HepG2 (cell line): ENCODE measurements around the gene CACNA1G. TPM values are rescaled to one million over a fixed set of nuclear protein-coding genes. Genes with fewer than 3 reads are reported as not detected.

ENCODE experiments used
- GATAD2A ChIP-seq: IDR thresholded peaks from 2 replicates; pipeline ENCODE4 v1.6.1; 2016
- IRF2 ChIP-seq: IDR thresholded peaks from 2 replicates; pipeline ENCODE4 v1.6.1; 2018; ENCODE audit warnings: missing genetic modification reagents, missing compliant biosample characterization
- MIER3 ChIP-seq: IDR thresholded peaks from 2 replicates; pipeline ENCODE4 v1.6.1; 2016; ENCODE audit warnings: missing compliant biosample characterization, borderline replicate concordance
- POLR2A ChIP-seq, 2 experiments: IDR thresholded peaks; 2 replicates each; pipeline ENCODE4 v1.6.1; 2011; ENCODE audit warnings: low read depth in 2 of 2, low read length in 2 of 2, mild to moderate bottlenecking in 1 of 2, moderate library complexity in 1 of 2; ENCODE audit not compliant: insufficient read depth in 1 of 2
- SMAD3 ChIP-seq: sonication (generic); formaldehyde crosslinking; IDR thresholded peaks from 2 replicates; pipeline ENCODE4 v1.4.0; 2020; ENCODE audit warnings: missing genetic modification reagents
- SP140L ChIP-seq: sonication (generic); formaldehyde crosslinking; IDR thresholded peaks from 2 replicates; pipeline ENCODE4 v1.4.0; 2020; ENCODE audit warnings: missing genetic modification reagents, borderline replicate concordance
- SUZ12 ChIP-seq: fragments of 150-350 bp; IDR thresholded peaks from 2 replicates; pipeline ENCODE4 v1.6.1; 2014; ENCODE audit warnings: low read depth, low read length
- TCF7L2 ChIP-seq: IDR thresholded peaks from 2 replicates; pipeline ENCODE4 v1.6.1; 2011; ENCODE audit warnings: mild to moderate bottlenecking, low read depth, low read length, moderate library complexity
- TRIM24 ChIP-seq: sonication (generic); formaldehyde crosslinking; IDR thresholded peaks from 2 replicates; pipeline ENCODE4 v1.8.0; 2022; ENCODE audit warnings: mild to moderate bottlenecking, missing genetic modification reagents
- ZBTB38 ChIP-seq: sonication (generic); formaldehyde crosslinking; IDR thresholded peaks from 2 replicates; pipeline ENCODE4 v1.5.1; 2020; ENCODE audit warnings: mild to moderate bottlenecking, missing genetic modification reagents
- ZNF235 ChIP-seq: sonication (generic); formaldehyde crosslinking; IDR thresholded peaks from 2 replicates; pipeline ENCODE4 v1.8.1; 2023; ENCODE audit warnings: mild to moderate bottlenecking, missing genetic modification reagents, borderline replicate concordance
- ZNF431 ChIP-seq: sonication (generic); formaldehyde crosslinking; IDR thresholded peaks from 2 replicates; pipeline ENCODE4 v1.9.0; 2022; ENCODE audit warnings: missing genetic modification reagents, low read depth, mild to moderate bottlenecking, borderline replicate concordance
- ZNF790 ChIP-seq: sonication (generic); formaldehyde crosslinking; IDR thresholded peaks from 2 replicates; pipeline ENCODE4 v1.8.0; 2022; ENCODE audit warnings: missing genetic modification reagents, mild to moderate bottlenecking, borderline replicate concordance
- polyA plus RNA-seq, 8 experiments: library from polyadenylated mRNA; depleted of rRNA in 3 of 8; stranded (reverse) in 7 of 8; unstranded in 1 of 8; fragments of >200 nt; fragmentation: Illumina TruSeq in 4 of 8; extraction: Trizol in 4 of 8; gene quantifications; 2 replicates each; pipeline versions ENCODE4 v1.2.1 to v1.2.3, GENCODE V29; 2011 to 2016; ENCODE audit warnings: low read depth in 4 of 8, missing spikeins in 1 of 8, mixed read lengths in 1 of 8; ENCODE audit not compliant: insufficient read depth in 1 of 8
- total RNA-seq, 5 experiments: library from RNA; depleted of rRNA; stranded (reverse); fragments of >200 nt; fragmentation: Illumina TruSeq; extraction: Trizol; gene quantifications; 2 replicates each; pipeline ENCODE4 v1.2.3, GENCODE V29; 2016; ENCODE audit warnings: low read depth in 1 of 5
- TF ChIP-seq, protein P1 (sequence below): sonication (generic); formaldehyde crosslinking; IDR thresholded peaks from 2 replicates; pipeline ENCODE4 v1.4.0; 2020; ENCODE audit warnings: missing genetic modification reagents, borderline replicate concordance
- TF ChIP-seq, protein P2 (sequence below): sonication (generic); formaldehyde crosslinking; IDR thresholded peaks from 2 replicates; pipeline ENCODE4 v1.5.0; 2020; ENCODE audit warnings: missing genetic modification reagents, mild to moderate bottlenecking, borderline replicate concordance
- TF ChIP-seq, protein P3 (sequence below): sonication (generic); formaldehyde crosslinking; IDR thresholded peaks from 2 replicates; pipeline ENCODE4 v1.8.0; 2022; ENCODE audit warnings: mild to moderate bottlenecking, missing genetic modification reagents, moderate library complexity
- TF ChIP-seq, protein P4 (sequence below): sonication (generic); formaldehyde crosslinking; IDR thresholded peaks from 2 replicates; pipeline ENCODE4 v1.4.0; 2020; ENCODE audit warnings: mild to moderate bottlenecking, missing genetic modification reagents

CACNA1G gene
- total and polyA plus RNA-seq, 2 of the 13 experiments (the other 11 are each of a cell fraction or from before 2014, with no cell fraction given): 0.02 TPM; not detected in 1

DNA sequence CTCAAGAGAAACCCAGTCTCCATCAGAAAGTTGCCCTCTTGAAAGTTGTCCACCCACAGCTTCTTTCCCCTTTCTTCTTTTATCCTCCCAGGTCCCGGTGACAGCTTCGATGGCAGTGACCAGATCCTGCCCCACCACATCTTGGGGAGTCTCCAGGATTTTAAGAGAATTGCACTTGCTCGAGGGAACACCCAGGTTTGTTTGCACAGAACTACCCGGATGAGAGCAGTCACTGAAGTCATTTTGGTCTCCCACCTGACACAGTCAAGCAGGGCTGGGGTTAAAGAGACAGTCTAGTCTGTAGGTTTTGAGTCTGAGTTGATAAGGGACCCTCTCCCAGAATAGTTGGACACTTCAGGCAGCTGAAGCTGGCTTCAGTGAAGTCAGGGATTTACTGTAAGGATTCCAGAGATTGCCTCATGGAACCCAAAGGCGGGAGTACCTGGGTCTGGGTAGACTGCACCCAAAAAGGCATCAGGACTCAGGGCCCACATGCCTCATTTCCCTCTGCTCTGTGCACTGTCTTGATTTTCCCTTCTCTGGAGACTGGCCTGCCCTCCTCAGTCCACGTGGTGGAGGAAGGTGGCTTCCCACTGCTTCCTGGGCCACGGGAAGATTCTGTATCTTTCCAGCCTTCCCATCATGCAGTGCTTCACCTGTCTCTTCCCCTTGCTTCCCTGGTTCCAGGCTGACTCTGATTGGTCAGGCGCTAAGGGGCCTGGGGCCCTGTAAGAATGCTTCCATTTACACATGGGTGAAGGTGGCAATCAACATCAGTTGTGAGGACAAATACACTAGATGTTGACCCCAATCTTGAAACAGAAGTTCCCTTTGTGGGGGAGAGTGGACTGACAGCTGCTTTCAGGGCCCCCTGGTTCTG, 42.8 kb upstream of the CACNA1G start (continued):
- TF ChIP-seq, protein P1, sequence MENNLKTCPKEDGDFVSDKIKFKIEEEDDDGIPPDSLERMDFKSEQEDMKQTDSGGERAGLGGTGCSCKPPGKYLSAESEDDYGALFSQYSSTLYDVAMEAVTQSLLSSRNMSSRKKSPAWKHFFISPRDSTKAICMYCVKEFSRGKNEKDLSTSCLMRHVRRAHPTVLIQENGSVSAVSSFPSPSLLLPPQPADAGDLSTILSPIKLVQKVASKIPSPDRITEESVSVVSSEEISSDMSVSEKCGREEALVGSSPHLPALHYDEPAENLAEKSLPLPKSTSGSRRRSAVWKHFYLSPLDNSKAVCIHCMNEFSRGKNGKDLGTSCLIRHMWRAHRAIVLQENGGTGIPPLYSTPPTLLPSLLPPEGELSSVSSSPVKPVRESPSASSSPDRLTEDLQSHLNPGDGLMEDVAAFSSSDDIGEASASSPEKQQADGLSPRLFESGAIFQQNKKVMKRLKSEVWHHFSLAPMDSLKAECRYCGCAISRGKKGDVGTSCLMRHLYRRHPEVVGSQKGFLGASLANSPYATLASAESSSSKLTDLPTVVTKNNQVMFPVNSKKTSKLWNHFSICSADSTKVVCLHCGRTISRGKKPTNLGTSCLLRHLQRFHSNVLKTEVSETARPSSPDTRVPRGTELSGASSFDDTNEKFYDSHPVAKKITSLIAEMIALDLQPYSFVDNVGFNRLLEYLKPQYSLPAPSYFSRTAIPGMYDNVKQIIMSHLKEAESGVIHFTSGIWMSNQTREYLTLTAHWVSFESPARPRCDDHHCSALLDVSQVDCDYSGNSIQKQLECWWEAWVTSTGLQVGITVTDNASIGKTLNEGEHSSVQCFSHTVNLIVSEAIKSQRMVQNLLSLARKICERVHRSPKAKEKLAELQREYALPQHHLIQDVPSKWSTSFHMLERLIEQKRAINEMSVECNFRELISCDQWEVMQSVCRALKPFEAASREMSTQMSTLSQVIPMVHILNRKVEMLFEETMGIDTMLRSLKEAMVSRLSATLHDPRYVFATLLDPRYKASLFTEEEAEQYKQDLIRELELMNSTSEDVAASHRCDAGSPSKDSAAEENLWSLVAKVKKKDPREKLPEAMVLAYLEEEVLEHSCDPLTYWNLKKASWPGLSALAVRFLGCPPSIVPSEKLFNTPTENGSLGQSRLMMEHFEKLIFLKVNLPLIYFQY (CRISPR knock-in tag): no peak
- no peak for TF ChIP-seq TCF7L2
- TF ChIP-seq SP140L (CRISPR knock-in tag): no peak
- TF ChIP-seq, protein P2, sequence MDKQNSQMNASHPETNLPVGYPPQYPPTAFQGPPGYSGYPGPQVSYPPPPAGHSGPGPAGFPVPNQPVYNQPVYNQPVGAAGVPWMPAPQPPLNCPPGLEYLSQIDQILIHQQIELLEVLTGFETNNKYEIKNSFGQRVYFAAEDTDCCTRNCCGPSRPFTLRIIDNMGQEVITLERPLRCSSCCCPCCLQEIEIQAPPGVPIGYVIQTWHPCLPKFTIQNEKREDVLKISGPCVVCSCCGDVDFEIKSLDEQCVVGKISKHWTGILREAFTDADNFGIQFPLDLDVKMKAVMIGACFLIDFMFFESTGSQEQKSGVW: no peak
- TF ChIP-seq ZBTB38: no peak
- peak in 1 of 2 experiments; percentile 59; a peak in 1 of 4 replicates for TF ChIP-seq POLR2A (IDR thresholded peaks at IDR 0.05; ENCODE audit: insufficient read depth in 1 of 2, low read depth in 2 of 2, low read length in 2 of 2)
- TF ChIP-seq TRIM24 (CRISPR knock-in tag): no peak
- TF ChIP-seq ZNF235 (CRISPR knock-in tag): no peak; the same call in 1 of the 2 replicates
- TF ChIP-seq IRF2 (CRISPR knock-in tag): peak; percentile 7; the same call in 1 of the 2 replicates
- TF ChIP-seq MIER3 (CRISPR knock-in tag): no peak
- TF ChIP-seq SUZ12: no peak
- no peak for TF ChIP-seq ZNF431 (CRISPR knock-in tag)
- TF ChIP-seq, protein P3, sequence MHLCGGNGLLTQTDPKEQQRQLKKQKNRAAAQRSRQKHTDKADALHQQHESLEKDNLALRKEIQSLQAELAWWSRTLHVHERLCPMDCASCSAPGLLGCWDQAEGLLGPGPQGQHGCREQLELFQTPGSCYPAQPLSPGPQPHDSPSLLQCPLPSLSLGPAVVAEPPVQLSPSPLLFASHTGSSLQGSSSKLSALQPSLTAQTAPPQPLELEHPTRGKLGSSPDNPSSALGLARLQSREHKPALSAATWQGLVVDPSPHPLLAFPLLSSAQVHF (CRISPR knock-in tag): no peak
- TF ChIP-seq ZNF790 (CRISPR knock-in tag): no peak
- no peak; the same call in none of the 2 replicates for TF ChIP-seq GATAD2A (CRISPR knock-in tag)
- TF ChIP-seq SMAD3 (CRISPR knock-in tag): no peak
- TF ChIP-seq, protein P4, sequence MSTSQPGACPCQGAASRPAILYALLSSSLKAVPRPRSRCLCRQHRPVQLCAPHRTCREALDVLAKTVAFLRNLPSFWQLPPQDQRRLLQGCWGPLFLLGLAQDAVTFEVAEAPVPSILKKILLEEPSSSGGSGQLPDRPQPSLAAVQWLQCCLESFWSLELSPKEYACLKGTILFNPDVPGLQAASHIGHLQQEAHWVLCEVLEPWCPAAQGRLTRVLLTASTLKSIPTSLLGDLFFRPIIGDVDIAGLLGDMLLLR: 0 out of 2 replicates have a peak, but pooled peaks have one; percentile 40
